GM10847 (cell line): Measurements from ENCODE around the gene CRY2.

Experiments used
- POLR2A ChIP-seq: IDR thresholded peaks from 2 replicates; pipeline ENCODE4 v1.6.1; 2011; ENCODE audit not compliant: insufficient read length; ENCODE audit errors: extremely low read depth

The CRY2 gene

GRCh38 chr11:45922425-45923082 is 75.3 kb downstream of the CRY2 start, which contains the start of gene LARGE2:
LARGE2 (plus strand) TSS chr11:45922656; CDS start chr11:45922883, 227 bp downstream.
- no peak for TF ChIP-seq POLR2A

- no peak for TF ChIP-seq POLR2A
Measured at GRCh38 chr11:45924036-45924915, 77.0 kb downstream of the CRY2 start.

- TF ChIP-seq POLR2A: no peak
Measured at GRCh38 chr11:45924927-45925326, 77.7 kb downstream of the CRY2 start.

GRCh38 chr11:45925550-45925949 is 78.3 kb downstream of the CRY2 start:
- TF ChIP-seq POLR2A: no peak

- no peak for TF ChIP-seq POLR2A
Measured at GRCh38 chr11:45926001-45926401, 78.7 kb downstream of the CRY2 start.

GRCh38 chr11:45926536-45927331 is 79.5 kb downstream of the CRY2 start:
- TF ChIP-seq POLR2A: no peak

- TF ChIP-seq POLR2A: no peak
Measured at GRCh38 chr11:45927332-45927683, 80.0 kb downstream of the CRY2 start.

- TF ChIP-seq POLR2A: no peak
Measured at GRCh38 chr11:45927684-45928413, 80.6 kb downstream of the CRY2 start.

- TF ChIP-seq POLR2A: no peak
Measured at GRCh38 chr11:45928535-45929215, 81.4 kb downstream of the CRY2 start.

GRCh38 chr11:45929486-45930030 is 82.3 kb downstream of the CRY2 start:
- TF ChIP-seq POLR2A: no peak

GRCh38 chr11:45930031-45930794 is 82.9 kb downstream of the CRY2 start:
- TF ChIP-seq POLR2A: no peak

- no peak for TF ChIP-seq POLR2A
Measured at GRCh38 chr11:45930951-45931570, 83.8 kb downstream of the CRY2 start.

GRCh38 chr11:45931739-45932138 is 84.5 kb downstream of the CRY2 start:
- no peak for TF ChIP-seq POLR2A
